Adrenal gland (tissue), 12 donors: ENCODE results near the gene LHX5. TPM values are rescaled to one million over a fixed set of nuclear protein-coding genes. Genes with fewer than 3 reads are reported as not detected.

Experiments
- DNase-seq, 7 donors: peaks; one replicate each; pipeline ENCODE4 v3.0.0-alpha.2; 2019 to 2020
- H3K27ac ChIP-seq, 5 donors: fragments of 200-600 bp; sonication (generic) in 4 of 5; 1 replicate in 3 of 5; 2 replicates in 2 of 5; pipeline versions ENCODE4 v1.5.1 to v1.8.0; 2016 to 2020; ENCODE audit warnings: mild to moderate bottlenecking in 1 of 5
- H3K27me3 ChIP-seq: fragments of 200-600 bp; 2 replicates; pipeline ENCODE4 v1.8.0; 2021
- H3K36me3 ChIP-seq, 2 donors: fragments of 200-600 bp; replicated peaks in 1 of 2; 1 replicate in 1 of 2; 2 replicates in 1 of 2; pipeline versions ENCODE4 v1.5.1 to v1.8.0; 2018 to 2022
- H3K4me1 ChIP-seq, 2 donors: fragments of 200-600 bp; replicated peaks in 1 of 2; 1 replicate in 1 of 2; 2 replicates in 1 of 2; pipeline versions ENCODE4 v1.5.1 to v1.8.0; 2018 to 2021
- H3K4me3 ChIP-seq, 4 donors: fragments of 200-600 bp; sonication (generic) in 3 of 4; one replicate each; pipeline ENCODE4 v1.5.1; 2016 to 2018
- H3K9me3 ChIP-seq, 3 donors: fragments of 200-600 bp; sonication (generic) in 1 of 3; replicated peaks in 1 of 3; 1 replicate in 2 of 3; 2 replicates in 1 of 3; pipeline versions ENCODE4 v1.5.1 to v1.8.0; 2016 to 2021
- CTCF ChIP-seq, 6 experiments: fragments of 450-650 bp in 4 of 6; fragments of 200-600 bp in 2 of 6; sonication (generic) in 1 of 6; IDR thresholded peaks; 1 replicate in 5 of 6; 2 replicates in 1 of 6; pipeline versions ENCODE4 v1.5.1 to v1.8.0; 2016 to 2021; ENCODE audit warnings: antibody characterized with exemption in 6 of 6, mild to moderate bottlenecking in 2 of 6, moderate library complexity in 1 of 6
- POLR2A ChIP-seq, 2 donors: fragments of 450-650 bp; IDR thresholded peaks; one replicate each; pipeline ENCODE4 v1.6.1; 2017; ENCODE audit warnings: antibody characterized with exemption in 2 of 2, mild to moderate bottlenecking in 2 of 2, moderate library complexity in 1 of 2
- WGBS, 4 donors: extraction: QIAGEN DNeasy Blood & Tissue Kit in 2 of 4; methylation state at CpG; one replicate each; pipeline versions ENCODE4 v1.1.5 to v1.1.7; 2013 to 2017; 5-methylcytosine and 5-hydroxymethylcytosine counted together
- intact Hi-C, 2 donors: fragments of 100-400 bp; cut with DNase I; formaldehyde crosslinking; loops; one replicate each; pipeline versions ENCODE4 v1.14.1 to v1.15.0; 2022 to 2023
- polyA plus RNA-seq, 3 donors: library from polyadenylated mRNA; stranded (reverse); fragments of 200-250 nt in 2 of 3; fragments of 350-450 nt in 1 of 3; fragmentation: Illumina TruSeq in 1 of 3; extraction: RNeasy Lipid Tissue Mini Kit (QIAGEN cat#74804) in 1 of 3; gene quantifications; one replicate each; pipeline ENCODE4 v1.2.3, GENCODE V29; 2013 to 2014
- total RNA-seq, 9 donors: library from RNA; depleted of rRNA in 4 of 9; stranded (reverse); fragments of >200 nt in 4 of 9; fragments of 120-200 nt in 1 of 9; fragmentation: NEBNext Ultra II Directional in 1 of 9; extraction: Animal tissue kit (Norgen Biotek cat#: 25700) in 1 of 9; gene quantifications; one replicate each; pipeline versions ENCODE4 v1.1.0 to v1.2.4, GENCODE V29; 2013 to 2023
- donor health status: healthy with polysubstance abuse.
- donor health status: Bipolar disorder and iron deficiency.
- donor health status: DM: yes; HTN: yes; CAD: no.
- donor health status: DM: no; HTN: no; CAD: no.
- donor health status: DM: no; HTN: no; CAD: no.
- donor health status: DM: yes; HTN: yes; CAD: no.

The LHX5 gene
- total and polyA plus RNA-seq, 12 donors, result not detected

- WGBS, 4 donors, result 64 to 79% (median 75%) methylated on average over 7 of the region's 7 CpGs
- Histone ChIP-seq H3K4me3 (no peak overlapping the region), H3K4me1 (no peaks in the 10 kb centered on the region), H3K27ac (no peak overlapping the region), H3K27me3 (no peaks in the 10 kb centered on the region), H3K9me3 (no peaks in the 10 kb centered on the region), H3K36me3 (no peaks in the 10 kb centered on the region)
- peak in 1 of 7 donors; percentile 5 for DNase-seq
- intact Hi-C loops, result no loop called here
- TF ChIP-seq CTCF (IDR thresholded peaks at IDR 0.05) (no peak), POLR2A (IDR thresholded peaks at IDR 0.05) (no peak)
Observed at GRCh38 chr12:113440336-113440735, 31.3 kb downstream of the LHX5 start.

DNA sequence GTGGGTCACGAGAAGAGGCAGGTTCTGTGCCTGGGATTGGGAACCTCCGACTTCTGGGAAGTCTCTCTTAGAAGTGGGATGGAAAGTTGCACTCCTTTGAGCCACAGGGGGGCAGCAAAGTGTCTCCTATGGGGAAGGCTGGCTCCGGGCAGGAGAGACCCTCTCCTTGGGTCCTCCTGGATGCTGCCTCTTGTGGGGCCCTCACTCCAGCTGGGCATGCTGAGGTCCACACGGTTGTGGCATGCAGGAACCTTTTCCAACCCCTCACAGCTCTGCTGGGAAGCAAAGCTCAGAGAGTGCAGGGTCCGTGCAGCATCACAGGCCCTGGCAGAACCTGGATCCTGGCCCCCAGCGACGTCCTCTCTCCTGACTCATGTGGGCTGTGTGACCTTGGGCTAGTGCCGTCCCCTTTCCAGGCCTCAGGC, 32.1 kb downstream of the LHX5 start:
- Histone ChIP-seq H3K4me1 (no peaks in the 10 kb centered on the region), H3K9me3 (no peaks in the 10 kb centered on the region), H3K4me3 (no peak overlapping the region), H3K27ac (no peak overlapping the region), H3K36me3 (no peaks in the 10 kb centered on the region), H3K27me3 (no peaks in the 10 kb centered on the region)
- WGBS, 4 donors, result 0 to 21% (median 19%) methylated on average over 2 to 8 of the region's 8 CpGs
- intact Hi-C loops, result loop anchor here in 1 of 2 donors (10.0 kb wide), 1 partner anchor 385 kb away; the partner anchor contains the start of gene DTX1
- no peak for TF ChIP-seq POLR2A (IDR thresholded peaks at IDR 0.05)
- TF ChIP-seq CTCF (IDR thresholded peaks at IDR 0.05), result peak; percentile 42 to 63 (median 54)
- peak in 5 of 7 donors; percentile 51 to 66 (median 58) for DNase-seq

- Histone ChIP-seq H3K4me3 (no peak overlapping the region), H3K27me3 (no peaks in the 10 kb centered on the region), H3K9me3 (no peaks in the 10 kb centered on the region), H3K4me1 (no peaks in the 10 kb centered on the region), H3K36me3 (no peaks in the 10 kb centered on the region), H3K27ac (no peak overlapping the region)
- WGBS, 4 donors, result 32 to 38% (median 34%) methylated on average over 4 of the region's 4 CpGs
- TF ChIP-seq POLR2A (IDR thresholded peaks at IDR 0.05), result no peak
- TF ChIP-seq CTCF (IDR thresholded peaks at IDR 0.05), result no peak
- no peak for DNase-seq
- intact Hi-C loops, result loop anchor here in 1 of 2 donors (10.0 kb wide), 1 partner anchor 384 kb away; the partner anchor contains the start of gene DTX1
Observed at GRCh38 chr12:113439301-113439597, 32.4 kb downstream of the LHX5 start.

DNA sequence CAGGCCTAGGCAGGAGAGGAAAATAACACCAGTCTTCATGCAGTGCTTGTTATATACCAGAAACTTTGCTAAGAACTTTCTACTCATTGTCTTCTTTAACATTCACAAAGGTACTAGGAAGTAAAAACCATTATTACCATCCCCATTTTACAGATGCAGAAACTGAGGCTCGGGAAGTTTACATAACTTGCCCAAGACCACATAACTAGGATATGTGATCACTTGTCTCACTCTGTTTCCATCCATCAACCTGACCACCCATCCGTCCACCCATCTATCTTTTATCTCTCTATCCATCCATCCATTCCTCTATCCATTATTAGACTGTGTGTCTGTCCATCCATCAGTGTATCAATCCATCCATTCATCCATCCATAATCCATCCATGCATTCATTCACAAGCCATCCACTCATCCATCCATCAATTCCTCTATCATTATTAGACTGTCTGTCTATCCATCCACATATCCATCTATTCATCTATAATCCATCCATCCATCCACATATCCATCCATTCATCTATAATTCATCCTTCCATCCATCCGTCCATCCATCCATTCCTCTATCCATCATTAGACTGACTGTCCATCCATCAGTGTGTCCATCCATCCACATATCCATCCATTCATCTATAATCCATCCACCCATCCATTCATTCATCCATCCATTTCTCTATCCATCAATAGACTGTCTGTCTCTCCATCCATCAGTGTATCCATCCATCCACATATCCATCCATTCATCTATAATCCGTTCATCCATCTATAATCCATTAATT, 33.0 kb downstream of the LHX5 start:
- intact Hi-C loops, result loop anchor here in 1 of 2 donors (10.0 kb wide), 1 partner anchor 384 kb away; the partner anchor contains the start of gene DTX1
- H3K27me3 ChIP-seq, result no peaks in the 10 kb centered on the region
- no peak for DNase-seq

More for the DNA sequence above, 33.0 kb downstream of the LHX5 start:
- no peaks in the 10 kb centered on the region for H3K4me1 ChIP-seq
- H3K9me3 ChIP-seq, result no peaks in the 10 kb centered on the region
- 61 to 76% (median 66%) methylated on average over 4 of the region's 4 CpGs for WGBS, 4 donors
- H3K36me3 ChIP-seq, result no peaks in the 10 kb centered on the region
- no peak overlapping the region for H3K4me3 ChIP-seq
- H3K27ac ChIP-seq, result no peak overlapping the region
- TF ChIP-seq POLR2A (IDR thresholded peaks at IDR 0.05) (no peak), CTCF (IDR thresholded peaks at IDR 0.05) (no peak)
